GM21381 (cell line): Measurements from ENCODE around the gene KATNAL2.
A peak's percentile ranks its signal among the peaks of the same experiment; 100 is the strongest.

Experiments
- ATAC-seq: cut with Tn5 transposase; IDR thresholded peaks from one replicate; pipeline ENCODE4 v1.9.1; 2021; ENCODE audit warnings: mild to moderate bottlenecking, moderate library complexity; ENCODE audit not compliant: unreplicated experiment

Gene KATNAL2, protein sequence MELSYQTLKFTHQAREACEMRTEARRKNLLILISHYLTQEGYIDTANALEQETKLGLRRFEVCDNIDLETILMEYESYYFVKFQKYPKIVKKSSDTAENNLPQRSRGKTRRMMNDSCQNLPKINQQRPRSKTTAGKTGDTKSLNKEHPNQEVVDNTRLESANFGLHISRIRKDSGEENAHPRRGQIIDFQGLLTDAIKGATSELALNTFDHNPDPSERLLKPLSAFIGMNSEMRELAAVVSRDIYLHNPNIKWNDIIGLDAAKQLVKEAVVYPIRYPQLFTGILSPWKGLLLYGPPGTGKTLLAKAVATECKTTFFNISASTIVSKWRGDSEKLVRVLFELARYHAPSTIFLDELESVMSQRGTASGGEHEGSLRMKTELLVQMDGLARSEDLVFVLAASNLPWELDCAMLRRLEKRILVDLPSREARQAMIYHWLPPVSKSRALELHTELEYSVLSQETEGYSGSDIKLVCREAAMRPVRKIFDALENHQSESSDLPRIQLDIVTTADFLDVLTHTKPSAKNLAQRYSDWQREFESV

DNA sequence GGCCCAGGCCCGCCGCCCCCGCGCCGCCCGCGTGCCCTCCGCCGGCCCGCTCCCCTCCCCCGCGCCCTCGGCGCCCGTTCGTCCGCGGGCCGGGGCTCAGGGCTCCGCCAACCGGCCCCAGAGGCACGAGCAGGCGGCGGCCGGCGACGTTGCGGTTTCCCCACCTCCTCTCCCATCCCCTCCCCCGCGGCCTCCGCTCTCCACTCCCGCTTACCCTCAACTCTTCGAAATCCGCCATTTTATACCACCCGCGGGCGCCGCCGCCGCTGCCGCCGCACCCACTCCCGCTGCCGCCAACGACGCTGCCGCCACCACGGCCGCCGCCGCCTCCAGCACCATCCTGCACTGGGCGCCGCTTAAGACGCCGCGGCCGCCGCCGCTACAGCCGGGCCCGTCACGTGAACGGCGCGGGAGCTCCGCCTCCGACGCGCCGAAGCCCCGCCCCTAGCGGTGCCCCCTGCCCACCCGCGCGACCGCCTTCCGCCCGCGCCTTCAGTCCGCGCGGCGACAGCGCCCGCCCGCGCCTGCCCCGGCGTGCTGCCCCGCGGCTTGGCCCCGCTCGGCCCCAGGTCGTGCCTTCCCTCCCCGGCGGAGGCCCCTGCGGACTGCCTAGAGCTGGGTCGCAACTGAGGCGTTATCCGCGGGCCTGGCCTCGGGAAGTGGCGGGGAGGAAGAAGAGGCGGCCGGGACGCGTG, at the start of gene KATNAL2, which contains the start of gene PIAS2:
Gene KATNAL2 (plus strand): TSS at position 495 of the 695 bp plus-strand sequence. CDS start 29,271 bp downstream, outside the sequence.
Gene PIAS2 (minus strand): TSS at position 400 of the 695 bp plus-strand sequence. CDS start 162 bp downstream, at position 238.
- ATAC-seq, result peak; percentile 91

- ATAC-seq, result no peak
Observed at GRCh38 chr18:46868169-46868921, 49.1 kb upstream of the KATNAL2 start.

DNA sequence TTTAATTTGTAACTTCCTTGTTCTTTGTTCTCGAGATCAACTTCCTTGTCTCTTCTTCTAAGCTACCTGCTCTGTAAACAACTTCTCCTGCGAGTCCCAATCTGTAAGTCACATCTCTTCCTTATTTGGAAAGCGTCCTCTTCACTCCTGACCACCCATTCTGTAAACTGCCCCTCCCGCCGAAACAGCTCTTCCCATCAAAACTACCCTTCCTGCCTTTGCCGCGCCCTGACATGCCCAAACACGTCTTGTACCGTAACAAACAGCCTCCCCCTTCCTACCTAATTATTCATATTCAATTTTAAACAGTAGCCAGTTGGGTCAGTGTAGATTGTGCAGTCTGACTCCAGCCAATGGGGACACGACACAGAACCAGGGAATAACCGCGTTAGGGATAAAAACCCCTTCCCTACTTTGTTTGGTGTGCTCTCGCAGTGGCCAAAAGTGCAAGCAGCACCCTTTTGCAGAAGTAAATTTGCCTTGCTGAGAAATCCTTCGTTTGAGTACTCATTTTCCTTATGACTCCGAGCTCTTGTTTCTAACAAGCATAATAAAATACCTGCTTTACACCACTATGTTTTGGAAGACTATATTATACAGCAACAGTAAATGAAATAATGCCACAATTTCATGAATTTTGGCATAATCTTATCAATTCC, 39.9 kb upstream of the KATNAL2 start:
- ATAC-seq, result no peak

- ATAC-seq, result no peak
Observed at GRCh38 chr18:46883180-46883579, 34.2 kb upstream of the KATNAL2 start.

DNA sequence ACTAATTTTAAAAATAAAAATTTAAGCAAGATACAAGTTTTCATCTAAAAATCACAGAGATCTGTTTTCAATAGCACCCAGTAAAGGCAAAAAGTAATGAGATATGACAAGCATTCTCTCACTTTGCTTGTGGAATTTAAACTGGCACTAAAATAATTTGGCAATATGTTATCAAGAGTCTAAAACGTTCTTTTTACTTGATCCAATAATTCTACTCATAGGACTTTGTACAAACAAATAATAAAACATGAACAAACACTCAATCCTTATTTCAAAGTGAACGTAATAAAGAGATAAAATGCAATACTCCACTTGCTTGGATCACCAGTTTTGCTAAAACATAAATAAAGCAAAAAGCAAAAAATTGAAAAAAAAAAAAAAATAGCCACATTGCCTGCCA, 30.5 kb upstream of the KATNAL2 start:
- no peak for ATAC-seq

DNA sequence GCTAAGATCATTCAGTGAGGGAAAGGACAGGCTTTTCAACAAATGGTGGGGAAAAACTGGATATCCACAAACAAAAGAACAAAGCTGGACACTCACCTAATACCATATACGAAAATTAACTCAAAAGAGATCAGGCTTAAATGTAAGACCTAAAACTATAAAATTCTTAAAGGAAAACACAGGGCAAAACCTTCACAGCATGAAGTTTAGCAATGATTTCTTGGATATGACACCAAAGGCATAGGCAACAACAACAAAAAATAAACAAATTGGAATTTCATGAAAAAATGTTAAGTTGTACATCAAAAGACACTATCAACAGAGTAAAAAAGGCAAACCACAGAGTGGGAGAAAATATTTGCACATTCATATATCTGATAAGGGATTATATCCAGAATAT, 28.4 kb upstream of the KATNAL2 start:
- no peak for ATAC-seq

- ATAC-seq, result peak; percentile 81
Observed at GRCh38 chr18:46891742-46892214, 25.6 kb upstream of the KATNAL2 start.

GRCh38 chr18:46892842-46893241, 24.6 kb upstream of the KATNAL2 start:
- no peak for ATAC-seq

DNA sequence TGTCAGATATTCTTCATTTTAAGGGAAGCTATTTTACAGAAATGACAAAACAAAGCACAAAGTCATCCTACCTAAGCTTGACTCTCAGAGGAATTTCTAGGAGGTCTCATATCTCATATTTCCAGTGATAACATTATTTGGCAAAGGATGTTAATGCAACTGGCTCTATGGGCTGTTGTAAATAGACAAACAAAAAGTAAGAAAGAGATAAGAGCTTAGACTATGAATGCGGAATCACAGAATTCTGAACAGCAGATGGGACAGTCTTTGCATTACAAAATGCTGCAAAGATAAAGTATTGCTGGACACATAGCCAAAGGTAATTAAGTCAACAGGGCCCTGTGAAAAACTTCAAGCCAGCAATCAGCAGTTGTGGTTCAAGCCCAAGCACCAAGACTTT, 24.0 kb upstream of the KATNAL2 start:
- ATAC-seq, result no peak

DNA sequence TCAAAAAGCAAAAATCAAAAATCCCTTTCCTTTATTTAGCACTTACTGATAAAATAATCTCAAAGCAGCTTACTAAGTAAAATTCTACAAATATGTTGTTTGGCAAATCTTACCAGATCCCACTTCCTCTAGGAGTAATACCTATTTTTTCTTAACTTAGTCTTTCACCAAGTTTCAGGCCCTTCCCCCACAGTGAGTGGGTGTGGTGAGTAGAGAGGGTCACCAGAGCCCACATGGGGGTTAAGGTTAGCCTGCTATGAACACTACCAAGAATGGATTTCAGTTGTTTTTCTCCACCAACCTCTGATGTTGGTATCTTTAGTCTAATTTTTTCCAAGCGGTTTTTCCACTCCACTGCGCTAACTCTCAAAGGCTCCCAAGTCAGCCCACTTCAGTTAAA, 23.3 kb upstream of the KATNAL2 start:
- no peak for ATAC-seq

DNA sequence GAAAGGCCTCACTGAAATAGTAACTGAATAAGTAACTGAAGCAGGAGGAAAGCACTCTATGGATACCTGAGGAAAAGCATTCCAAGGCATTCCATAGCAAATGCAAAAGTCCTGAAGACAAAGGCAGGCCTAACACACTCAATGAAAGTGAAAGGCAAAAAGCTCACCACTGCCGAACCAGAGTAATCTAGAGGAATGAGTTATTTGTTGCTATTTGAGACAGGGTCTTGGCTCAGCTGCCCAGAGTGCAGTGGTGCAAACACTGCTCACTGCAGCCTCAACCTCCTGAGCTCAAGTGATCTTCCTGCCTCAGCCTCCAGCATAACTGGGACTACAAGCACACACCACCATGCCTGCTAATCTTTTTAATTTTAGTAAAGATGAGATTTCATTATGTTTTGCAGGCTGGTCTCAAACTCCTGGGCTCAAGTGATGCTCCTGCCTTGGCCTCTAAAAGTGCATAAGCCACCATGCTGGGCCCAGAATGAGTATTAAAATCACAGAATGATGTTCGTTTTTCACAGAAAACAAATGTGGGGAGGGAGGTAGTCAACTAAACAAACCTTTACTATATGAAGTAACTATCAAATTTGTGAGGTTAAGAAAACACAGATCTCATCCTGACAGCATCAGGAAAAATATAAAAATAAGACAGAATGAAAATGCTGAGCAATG, 18.0 kb upstream of the KATNAL2 start:
- peak; percentile 67 for ATAC-seq

DNA sequence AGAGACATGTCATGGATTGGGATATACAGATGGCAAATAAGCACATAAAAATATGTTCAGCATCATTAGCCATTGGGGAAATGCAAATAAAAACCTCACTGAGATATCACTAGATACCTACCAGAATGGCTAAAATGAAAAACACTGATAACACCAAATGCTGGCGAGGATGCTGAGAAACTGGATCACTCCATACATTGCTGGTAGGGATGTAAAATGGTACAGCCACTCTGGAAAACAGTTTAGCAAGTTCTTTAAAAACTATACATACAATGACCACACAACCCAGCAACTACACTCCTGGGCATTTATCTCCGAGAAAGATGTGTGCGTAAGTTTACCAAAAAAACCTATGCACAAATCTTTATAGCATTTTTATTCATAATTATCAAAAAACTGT, 14.0 kb upstream of the KATNAL2 start:
- no peak for ATAC-seq

GRCh38 chr18:46909497-46909896, 7.9 kb upstream of the KATNAL2 start:
- ATAC-seq, result no peak

- ATAC-seq, result no peak
Observed at GRCh38 chr18:46910856-46911255, 6.5 kb upstream of the KATNAL2 start.

DNA sequence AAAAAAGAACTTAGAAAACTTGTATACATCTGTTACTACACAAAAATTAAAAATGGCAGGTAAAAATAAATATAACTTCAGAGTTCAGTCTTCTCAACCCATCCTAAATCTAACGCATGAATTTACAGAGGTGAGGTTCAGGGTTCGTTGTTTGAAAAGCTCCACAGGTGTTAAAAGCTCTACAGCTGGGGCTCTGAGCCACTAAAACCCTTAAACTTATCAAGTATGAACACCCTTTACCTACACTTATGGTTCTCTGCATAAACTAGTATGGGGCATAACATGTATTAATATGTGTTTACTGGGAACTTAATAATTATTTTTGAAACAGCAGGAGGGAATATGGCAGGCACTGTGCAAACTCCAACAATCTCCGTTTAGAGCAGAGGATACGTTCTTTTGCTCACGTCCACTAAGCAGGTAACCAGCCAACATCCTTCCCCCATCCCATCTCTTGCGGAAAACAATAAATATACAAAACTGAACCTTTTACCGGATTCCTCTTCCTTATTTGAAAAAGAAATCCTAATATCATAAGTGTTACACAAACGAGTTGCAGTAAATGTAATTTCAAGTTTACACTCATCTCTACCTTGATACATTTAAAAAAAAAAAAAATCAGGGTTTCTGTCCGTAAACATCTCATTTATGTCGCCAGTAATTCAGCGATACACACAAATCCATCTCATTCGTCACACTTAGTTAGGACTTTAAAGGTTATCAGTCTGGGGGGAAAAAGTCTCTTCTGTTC, 1.4 kb upstream of the KATNAL2 start:
- ATAC-seq, result no peak

GRCh38 chr18:46916551-46917107, 773 bp upstream of the KATNAL2 start:
- no peak for ATAC-seq

DNA sequence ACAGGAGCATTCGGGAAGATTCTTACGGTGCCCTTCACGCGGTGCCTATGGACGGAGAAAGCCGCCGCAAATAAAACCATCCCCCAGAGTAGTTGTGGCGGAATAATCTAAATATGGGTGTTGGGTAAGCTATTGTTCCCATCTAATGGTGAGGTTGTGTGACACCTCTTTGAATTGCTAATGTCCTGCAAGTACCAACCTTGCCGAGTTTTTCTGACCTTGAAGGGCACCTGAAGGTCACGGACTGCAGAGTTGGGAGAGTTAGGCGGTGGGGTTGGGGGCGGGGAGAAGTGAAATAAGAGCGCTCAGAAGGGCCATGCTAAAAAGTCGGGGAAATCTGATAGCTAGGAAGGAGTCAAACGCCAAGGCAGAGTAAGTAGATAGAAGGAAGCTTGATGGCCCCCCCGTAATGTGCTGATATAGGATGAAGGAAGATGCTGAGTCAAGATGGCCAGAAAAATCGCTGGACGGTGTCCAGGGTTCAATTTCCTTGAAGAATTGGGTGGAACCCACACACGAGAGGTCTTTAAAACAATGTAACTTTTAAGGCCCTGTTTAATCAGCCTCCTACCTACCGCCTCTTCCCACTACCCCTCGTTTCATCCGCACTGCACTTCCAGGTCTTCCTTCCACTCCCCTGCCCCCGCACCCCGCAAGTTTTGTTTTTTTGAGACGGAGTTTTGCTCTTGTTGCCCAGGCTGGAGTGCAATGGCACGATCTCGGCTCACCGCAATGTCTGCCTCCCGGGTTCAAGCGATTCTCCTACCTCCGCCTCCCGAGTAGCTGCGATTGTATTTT, 600 bp downstream of the KATNAL2 start:
- no peak for ATAC-seq

DNA sequence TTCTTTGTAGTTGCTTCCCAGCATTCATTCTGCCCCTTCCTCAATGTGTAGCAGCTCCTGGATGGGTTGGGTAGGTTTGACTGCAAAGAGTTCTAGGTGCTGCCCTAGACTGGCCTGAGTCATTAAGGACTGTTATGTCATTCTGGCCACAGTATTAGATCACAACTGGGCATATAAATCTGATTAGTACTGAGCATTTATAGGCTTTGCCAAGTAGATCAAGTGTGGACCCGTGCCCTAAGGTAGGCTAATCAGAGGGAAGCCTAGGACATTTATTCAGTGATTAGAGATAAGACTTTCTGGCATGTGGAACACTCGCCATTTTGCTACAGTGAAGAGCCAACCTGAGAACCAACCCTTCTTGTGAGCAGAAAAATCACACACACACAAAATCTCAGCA, 2.7 kb downstream of the KATNAL2 start:
- no peak for ATAC-seq
